Breast epithelium (tissue), 3 donors: ENCODE results near the gene DGKE.

Experiments used
- CTCF ChIP-seq, 3 donors: fragments of 450-650 bp; IDR thresholded peaks; one replicate each; pipeline ENCODE4 v1.5.1; 2016 to 2017; ENCODE audit warnings: antibody characterized with exemption in 3 of 3, mild to moderate bottlenecking in 3 of 3, moderate library complexity in 3 of 3
- POLR2A ChIP-seq: fragments of 450-650 bp; IDR thresholded peaks from one replicate; pipeline ENCODE4 v1.6.1; 2016; ENCODE audit warnings: antibody characterized with exemption, mild to moderate bottlenecking, moderate library complexity

GRCh38 chr17:56913867-56914580 lies 80.1 kb downstream of the DGKE start, which contains the start of gene TRIM25:
- TF ChIP-seq CTCF (IDR thresholded peaks at IDR 0.05) = peak in 1 of 3 donors; percentile 5
- peak; percentile 94 for TF ChIP-seq POLR2A
